Bronchial smooth muscle cell (primary cell): ENCODE measurements around the gene LRRC3C. TPM values are rescaled to one million over a fixed set of nuclear protein-coding genes. Genes with fewer than 3 reads are reported as not detected.

ENCODE experiments used
- total RNA-seq: library from RNA; depleted of rRNA; stranded (reverse); fragments of >200 nt; gene quantifications from 2 replicates; pipeline ENCODE4 v1.2.1, GENCODE V29; 2014

The LRRC3C gene, protein sequence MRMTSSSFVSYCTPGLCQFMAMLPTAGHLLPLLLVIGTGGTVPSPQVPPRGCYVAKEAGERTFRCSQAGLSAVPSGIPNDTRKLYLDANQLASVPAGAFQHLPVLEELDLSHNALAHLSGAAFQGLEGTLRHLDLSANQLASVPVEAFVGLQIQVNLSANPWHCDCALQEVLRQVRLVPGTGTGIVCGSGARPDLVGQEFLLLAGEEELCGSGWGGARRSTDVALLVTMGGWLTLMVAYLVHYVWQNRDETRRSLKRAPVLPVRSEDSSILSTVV
- total RNA-seq = not detected in 2 replicates

DNA sequence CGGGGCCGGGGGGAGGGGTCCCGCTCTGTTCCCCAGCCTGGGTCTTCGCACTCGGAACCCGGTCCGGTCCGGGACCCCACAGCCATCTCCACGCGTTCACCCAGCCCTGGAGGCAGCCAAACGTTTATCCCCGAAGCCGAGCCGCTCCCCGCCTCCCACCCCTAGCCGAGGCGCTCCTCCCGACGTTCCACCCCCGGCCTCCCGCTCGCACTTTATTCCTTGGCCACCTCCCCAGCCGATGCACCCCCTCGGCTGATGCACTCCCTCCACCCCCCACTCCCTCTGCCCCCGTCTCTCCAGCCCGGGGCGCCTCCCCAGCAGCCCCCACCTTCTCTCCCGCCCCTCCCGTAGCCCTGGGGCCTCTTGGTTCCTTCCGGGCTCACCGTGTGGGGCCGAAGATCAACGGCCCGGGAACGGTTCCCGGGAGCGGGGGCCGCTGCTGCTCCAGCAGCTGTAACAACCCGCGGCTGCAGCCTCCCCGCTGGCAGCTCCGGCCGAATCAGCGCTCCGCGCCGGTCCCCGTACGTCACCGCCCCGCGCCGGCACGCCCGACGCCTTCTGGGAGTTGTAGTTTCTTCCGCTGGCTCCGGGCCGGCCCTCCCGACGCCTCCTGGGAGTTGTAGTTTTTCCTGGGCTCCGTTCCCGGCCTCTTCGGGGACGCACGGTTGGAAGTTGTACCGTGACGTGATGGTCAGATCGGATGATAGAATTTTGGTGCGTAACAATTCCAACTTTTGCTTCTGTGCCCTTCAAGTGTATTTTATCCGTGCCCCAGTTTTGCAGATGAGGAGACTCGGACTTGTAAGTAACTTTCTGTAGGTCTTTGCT is at the start of gene LRRC3C, which contains the start of gene ORMDL3:
TSS of gene LRRC3C (plus strand) at position 632 of the 828 bp plus-strand sequence. CDS start 13,792 bp downstream, outside the sequence.
TSS of gene ORMDL3 (minus strand) at position 501 of the 828 bp plus-strand sequence. CDS start 3,398 bp downstream, outside the sequence.

GRCh38 chr17:39962642-39963220 is 35.2 kb downstream of the LRRC3C start, which contains the start of gene GSDMA:
GSDMA (plus strand) TSS chr17:39963004; CDS start chr17:39965688, 2,684 bp downstream.

GRCh38 chr17:39980351-39981206 is 53.0 kb downstream of the LRRC3C start, which contains the start of gene PSMD3:
PSMD3 (plus strand) TSS chr17:39980807; CDS start chr17:39980971, 164 bp downstream.

Other genes starting within 250 kb of the LRRC3C start
- 12.5 and 20.2 TPM in 2 replicates for gene PGAP3, start 239.7 kb upstream of the LRRC3C start, total RNA-seq
- 24.6 and 30.3 TPM in 2 replicates for gene ERBB2, start 227.7 kb upstream of the LRRC3C start, total RNA-seq
- 14.3 and 14.7 TPM in 2 replicates for gene MIEN1, start 197.2 kb upstream of the LRRC3C start, total RNA-seq
- 0.16 TPM in 1 of 2 replicates, not detected in the other for gene GRB7, start 189.8 kb upstream of the LRRC3C start, total RNA-seq
- gene IKZF3, start 63.4 kb upstream of the LRRC3C start, total RNA-seq = under 0.01 TPM in 1 of 2 replicates, not detected in the other
- not detected in 2 replicates for gene ZPBP2, start 59.5 kb upstream of the LRRC3C start, total RNA-seq
- gene GSDMB, start 9.1 kb upstream of the LRRC3C start, total RNA-seq = 5.5 and 5.6 TPM in 2 replicates
- 58.2 and 69.5 TPM in 2 replicates for gene ORMDL3, start 131 bp upstream of the LRRC3C start, total RNA-seq
- not detected in 2 replicates for gene GSDMA, start 35.3 kb downstream of the LRRC3C start, total RNA-seq
- gene PSMD3, start 53.1 kb downstream of the LRRC3C start, total RNA-seq = 56.8 and 63.4 TPM in 2 replicates
- 0.16 TPM in 1 of 2 replicates, not detected in the other for gene CSF3, start 87.7 kb downstream of the LRRC3C start, total RNA-seq
- 23.8 and 27.2 TPM in 2 replicates for gene MED24, start 126.7 kb downstream of the LRRC3C start, total RNA-seq
- gene THRA, start 135.2 kb downstream of the LRRC3C start, total RNA-seq = 25.5 and 51.2 TPM in 2 replicates
- 1.9 and 2.2 TPM in 2 replicates for gene NR1D1, start 172.9 kb downstream of the LRRC3C start, total RNA-seq
- gene MSL1, start 194.2 kb downstream of the LRRC3C start, total RNA-seq = 32.2 and 32.6 TPM in 2 replicates
- gene CASC3, start 212.8 kb downstream of the LRRC3C start, total RNA-seq = 21.2 and 25.5 TPM in 2 replicates
- 0.52 and 1.6 TPM in 2 replicates for gene RAPGEFL1, start 249.7 kb downstream of the LRRC3C start, total RNA-seq